Bronchial epithelial cell (primary cell): ENCODE results near the gene CACNA2D4. TPM values are rescaled to one million over a fixed set of nuclear protein-coding genes. Genes with fewer than 3 reads are reported as not detected.

Source experiments
- DNase-seq: peaks from one replicate; pipeline ENCODE4 v3.0.0-alpha.2; 2010; ENCODE audit warnings: low read depth
- FAIRE-seq: peaks from 2 replicates; lab custom pipeline; 2011; peaks lifted over from hg19 to GRCh38; lab: Jason Lieb, UNC
- H3K27me3 ChIP-seq: 2 replicates; pipeline ENCODE4 v1.5.1; 2011; ENCODE audit warnings: low read length; ENCODE audit not compliant: control insufficient read depth, insufficient read depth
- H3K36me3 ChIP-seq: 2 replicates; pipeline ENCODE4 v1.5.1; 2011; ENCODE audit warnings: low read length; ENCODE audit not compliant: control insufficient read depth, insufficient read depth
- H3K4me3 ChIP-seq: 2 replicates; pipeline ENCODE4 v1.5.1; 2011; ENCODE audit warnings: mild to moderate bottlenecking, low read depth, low read length, control low read depth
- CTCF ChIP-seq: IDR thresholded peaks from 2 replicates; pipeline ENCODE4 v1.5.1; 2011; ENCODE audit warnings: mild to moderate bottlenecking, moderate library complexity, low read length, control low read depth, inconsistent platforms; ENCODE audit not compliant: insufficient read depth, severe bottlenecking
- total RNA-seq: library from RNA; depleted of rRNA; stranded (reverse); fragments of >200 nt; gene quantifications from 2 replicates; pipeline ENCODE4 v1.2.1, GENCODE V29; 2014

Gene CACNA2D4
- total RNA-seq, 1 donor from 2014 or later = not detected

- DNase-seq (no peak), FAIRE-seq (no peak)
- Histone ChIP-seq H3K27me3 (no peaks in the 10 kb centered on the region), H3K36me3 (no peaks in the 10 kb centered on the region), H3K4me3 (no peak overlapping the region)
- TF ChIP-seq CTCF = no peak
Measured at GRCh38 chr12:1808036-1808797, 110.2 kb downstream of the CACNA2D4 start.

- no peak for FAIRE-seq
- no peak for DNase-seq
- TF ChIP-seq CTCF = no peak
- H3K36me3 ChIP-seq = no peaks in the 10 kb centered on the region
- H3K4me3 ChIP-seq = no peak overlapping the region
- H3K27me3 ChIP-seq = no peaks in the 10 kb centered on the region
Measured at GRCh38 chr12:1807087-1807860, 111.2 kb downstream of the CACNA2D4 start.

- no peak for DNase-seq
- FAIRE-seq = no peak
- Histone ChIP-seq H3K27me3 (no peaks in the 10 kb centered on the region), H3K4me3 (no peak overlapping the region), H3K36me3 (no peaks in the 10 kb centered on the region)
- no peak for TF ChIP-seq CTCF
Measured at GRCh38 chr12:1806301-1807086, 112.0 kb downstream of the CACNA2D4 start.

- DNase-seq (no peak), FAIRE-seq (no peak)
- Histone ChIP-seq H3K4me3 (no peak overlapping the region), H3K27me3 (no peaks in the 10 kb centered on the region), H3K36me3 (no peaks in the 10 kb centered on the region)
- TF ChIP-seq CTCF = no peak
Measured at GRCh38 chr12:1805441-1806081, 112.9 kb downstream of the CACNA2D4 start.

GRCh38 chr12:1804545-1805332 lies 113.7 kb downstream of the CACNA2D4 start:
- FAIRE-seq = no peak
- H3K27me3 ChIP-seq = no peaks in the 10 kb centered on the region
- TF ChIP-seq CTCF = no peak
- no peaks in the 10 kb centered on the region for H3K36me3 ChIP-seq
- H3K4me3 ChIP-seq = peak overlapping the region; percentile 8
- peak; percentile 79 for DNase-seq
